Upper lobe of left lung (tissue), 4 donors: Measurements from ENCODE around the gene XIST.

ENCODE experiments used
- EP300 ChIP-seq, 4 donors: sonication (generic); formaldehyde crosslinking; IDR thresholded peaks; one replicate each; pipeline ENCODE4 v1.5.1; 2017; ENCODE audit warnings: antibody characterized with exemption in 4 of 4, control low read depth in 2 of 4
- TF ChIP-seq, protein P1 (sequence below), 6 experiments: fragments of 450-650 bp in 4 of 6; fragments of 200-600 bp in 2 of 6; sonication (generic) in 2 of 6; IDR thresholded peaks; one replicate each; pipeline ENCODE4 v1.5.1; 2016 to 2019; ENCODE audit warnings: antibody characterized with exemption in 6 of 6

DNA sequence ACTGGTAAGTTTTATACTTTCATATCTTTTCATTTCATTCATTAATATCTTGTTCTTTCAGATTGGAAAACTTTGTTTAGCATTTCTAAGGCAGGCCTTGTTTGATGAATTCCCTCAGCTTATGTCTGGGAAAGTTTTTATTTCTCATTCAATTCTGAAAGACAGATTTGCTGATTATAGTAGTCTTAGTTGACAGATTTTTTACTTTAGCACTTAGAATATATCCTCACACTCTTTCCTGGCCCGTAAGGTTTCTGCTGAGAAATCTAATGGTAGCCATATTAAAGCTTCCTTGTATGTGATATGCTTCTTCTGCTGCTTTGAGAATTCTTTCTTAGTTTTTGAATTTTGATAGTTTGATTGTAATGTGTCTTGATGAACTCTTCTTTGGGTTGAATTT, 7.1 kb upstream of the XIST start:
- TF ChIP-seq, protein P1, sequence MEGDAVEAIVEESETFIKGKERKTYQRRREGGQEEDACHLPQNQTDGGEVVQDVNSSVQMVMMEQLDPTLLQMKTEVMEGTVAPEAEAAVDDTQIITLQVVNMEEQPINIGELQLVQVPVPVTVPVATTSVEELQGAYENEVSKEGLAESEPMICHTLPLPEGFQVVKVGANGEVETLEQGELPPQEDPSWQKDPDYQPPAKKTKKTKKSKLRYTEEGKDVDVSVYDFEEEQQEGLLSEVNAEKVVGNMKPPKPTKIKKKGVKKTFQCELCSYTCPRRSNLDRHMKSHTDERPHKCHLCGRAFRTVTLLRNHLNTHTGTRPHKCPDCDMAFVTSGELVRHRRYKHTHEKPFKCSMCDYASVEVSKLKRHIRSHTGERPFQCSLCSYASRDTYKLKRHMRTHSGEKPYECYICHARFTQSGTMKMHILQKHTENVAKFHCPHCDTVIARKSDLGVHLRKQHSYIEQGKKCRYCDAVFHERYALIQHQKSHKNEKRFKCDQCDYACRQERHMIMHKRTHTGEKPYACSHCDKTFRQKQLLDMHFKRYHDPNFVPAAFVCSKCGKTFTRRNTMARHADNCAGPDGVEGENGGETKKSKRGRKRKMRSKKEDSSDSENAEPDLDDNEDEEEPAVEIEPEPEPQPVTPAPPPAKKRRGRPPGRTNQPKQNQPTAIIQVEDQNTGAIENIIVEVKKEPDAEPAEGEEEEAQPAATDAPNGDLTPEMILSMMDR (IDR thresholded peaks at IDR 0.05), result no peak
- no peak for TF ChIP-seq EP300 (IDR thresholded peaks at IDR 0.05)
